BE2C (cell line): Measurements from ENCODE around the gene FHDC1.

ENCODE experiments used
- DNase-seq: peaks from one replicate; pipeline ENCODE4 v3.0.0-alpha.2; 2020
- H3K27me3 ChIP-seq: fragments of 250-450 bp; sonication (Bioruptor Pico); 2 replicates; pipeline ENCODE4 v1.5.1; 2020; ENCODE audit warnings: mild to moderate bottlenecking
- H3K36me3 ChIP-seq: fragments of 250-450 bp; sonication (Bioruptor Pico); 2 replicates; pipeline ENCODE4 v1.5.1; 2020; ENCODE audit warnings: mild to moderate bottlenecking
- H3K4me1 ChIP-seq: fragments of 250-450 bp; sonication (Bioruptor Pico); 2 replicates; pipeline ENCODE4 v1.5.1; 2020
- H3K4me3 ChIP-seq: 2 replicates; pipeline ENCODE4 v1.5.1; 2011; ENCODE audit warnings: low read depth, low read length
- H3K9me3 ChIP-seq: fragments of 250-450 bp; sonication (Bioruptor Pico); 2 replicates; pipeline ENCODE4 v1.5.1; 2020
- CTCF ChIP-seq: IDR thresholded peaks from 2 replicates; pipeline ENCODE4 v1.5.1; 2012; ENCODE audit warnings: mild to moderate bottlenecking, low read depth, low read length

Gene FHDC1

GRCh38 chr4:152976212-152976761 is 40.2 kb downstream of the FHDC1 start:
- no peaks in the 10 kb centered on the region for H3K9me3 ChIP-seq
- DNase-seq, result no peak
- H3K36me3 ChIP-seq, result no peaks in the 10 kb centered on the region
- H3K4me3 ChIP-seq, result no peak overlapping the region
- TF ChIP-seq CTCF, result no peak
- no peaks in the 10 kb centered on the region for H3K27me3 ChIP-seq
- no peaks in the 10 kb centered on the region for H3K4me1 ChIP-seq

GRCh38 chr4:152979731-152980330 is 43.7 kb downstream of the FHDC1 start:
- Histone ChIP-seq H3K9me3 (no peaks in the 10 kb centered on the region), H3K27me3 (no peaks in the 10 kb centered on the region), H3K4me3 (no peak overlapping the region), H3K4me1 (no peaks in the 10 kb centered on the region), H3K36me3 (no peaks in the 10 kb centered on the region)
- no peak for DNase-seq
- TF ChIP-seq CTCF, result no peak

DNA sequence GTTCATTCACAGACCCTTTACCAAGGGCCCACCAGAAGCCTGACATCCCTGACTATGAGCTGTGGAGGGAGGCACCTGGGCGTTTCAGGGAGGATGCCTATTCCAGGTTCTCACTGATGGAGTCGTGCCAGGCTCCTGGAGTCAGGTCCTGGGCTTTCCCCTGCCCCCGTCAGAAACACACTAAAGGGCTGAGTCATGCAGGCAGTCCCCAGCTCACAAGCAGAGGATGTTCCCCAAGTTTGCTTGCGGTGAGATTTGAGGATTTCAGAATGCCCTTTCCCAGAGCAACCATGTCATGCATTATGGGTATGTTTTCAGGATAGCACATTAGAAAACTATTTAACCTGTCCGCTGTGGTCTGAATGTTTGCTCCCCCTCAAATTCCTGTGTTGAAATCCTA is 45.2 kb downstream of the FHDC1 start:
- Histone ChIP-seq H3K4me1 (no peaks in the 10 kb centered on the region), H3K9me3 (no peaks in the 10 kb centered on the region), H3K36me3 (no peaks in the 10 kb centered on the region), H3K4me3 (no peak overlapping the region), H3K27me3 (no peaks in the 10 kb centered on the region)
- TF ChIP-seq CTCF, result no peak
- DNase-seq, result no peak

GRCh38 chr4:152981842-152982241 is 45.7 kb downstream of the FHDC1 start:
- no peaks in the 10 kb centered on the region for H3K36me3 ChIP-seq
- H3K4me3 ChIP-seq, result no peak overlapping the region
- no peaks in the 10 kb centered on the region for H3K4me1 ChIP-seq
- no peak for DNase-seq
- H3K27me3 ChIP-seq, result no peaks in the 10 kb centered on the region
- H3K9me3 ChIP-seq, result no peaks in the 10 kb centered on the region
- TF ChIP-seq CTCF, result no peak

GRCh38 chr4:152983221-152983620 is 47.1 kb downstream of the FHDC1 start:
- H3K4me1 ChIP-seq, result no peaks in the 10 kb centered on the region
- DNase-seq, result no peak
- no peaks in the 10 kb centered on the region for H3K9me3 ChIP-seq
- H3K27me3 ChIP-seq, result no peaks in the 10 kb centered on the region
- H3K36me3 ChIP-seq, result no peaks in the 10 kb centered on the region
- TF ChIP-seq CTCF, result no peak
- H3K4me3 ChIP-seq, result no peak overlapping the region

- Histone ChIP-seq H3K27me3 (no peaks in the 10 kb centered on the region), H3K4me3 (no peak overlapping the region), H3K4me1 (no peaks in the 10 kb centered on the region), H3K9me3 (no peaks in the 10 kb centered on the region), H3K36me3 (no peaks in the 10 kb centered on the region)
- TF ChIP-seq CTCF, result no peak
- no peak for DNase-seq
Measured at GRCh38 chr4:152983774-152984411, 47.8 kb downstream of the FHDC1 start.
